Measurements from ENCODE around the gene TEX14.

DNA sequence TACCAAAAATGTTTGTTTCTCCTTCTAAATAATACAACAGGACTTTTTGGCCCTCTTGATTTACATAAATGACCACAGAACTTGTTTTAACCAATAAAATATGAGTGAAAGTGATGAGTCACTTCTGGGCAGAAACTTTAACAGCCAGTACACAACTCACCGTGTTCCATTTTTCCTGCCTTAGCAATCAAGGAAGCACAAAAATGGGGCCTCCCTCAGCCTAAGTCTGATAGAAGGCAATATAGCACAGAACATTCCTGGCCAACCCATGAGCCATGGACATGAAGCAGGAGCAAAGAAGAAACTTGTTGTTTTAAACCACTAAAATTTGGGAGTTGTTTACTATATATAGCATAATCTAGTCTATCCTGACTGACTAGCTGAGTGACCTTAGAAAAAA is 116.3 kb downstream of the TEX14 start:
- TF ChIP-seq POLR2A (IDR thresholded peaks at IDR 0.05) (no peak), CTCF (IDR thresholded peaks at IDR 0.05) (no peak)
